Activated CD4-positive, CD25-positive, alpha-beta regulatory T cell treated with anti-CD3 and anti-CD28 coated beads, Interleukin-2, amount 50 U/mL, for 72 hours (primary cell): ENCODE measurements around the gene DTX2.
"Not testable (repeated sequence)": the region's sequence is repeated elsewhere in the genome, so short reads cannot be mapped to it uniquely, and the experiment has no call there.

Experiments used
- DNase-seq: peaks from one replicate; pipeline ENCODE4 v3.0.0; 2021

Gene DTX2

GRCh38 chr7:76513817-76514799, 52.6 kb downstream of the DTX2 start:
- DNase-seq: no peak

- no peak for DNase-seq
Measured at GRCh38 chr7:76514926-76515771, 53.6 kb downstream of the DTX2 start.

GRCh38 chr7:76515999-76516443, 54.5 kb downstream of the DTX2 start:
- DNase-seq: peak; percentile 76

- not testable (repeated sequence) for DNase-seq
Measured at GRCh38 chr7:76516932-76517331, 55.4 kb downstream of the DTX2 start.

GRCh38 chr7:76526183-76526582, 64.7 kb downstream of the DTX2 start:
- DNase-seq: not testable (repeated sequence)

GRCh38 chr7:76531643-76532042, 70.1 kb downstream of the DTX2 start:
- not testable (repeated sequence) for DNase-seq

- DNase-seq: not testable (repeated sequence)
Measured at GRCh38 chr7:76543197-76543596, 81.7 kb downstream of the DTX2 start, which contains the start of gene SPDYE16. Gene SPDYE16 (minus strand): TSS chr7:76543297. CDS start chr7:76541459, 1,838 bp downstream.

GRCh38 chr7:76549025-76549854, 87.7 kb downstream of the DTX2 start:
- peak; percentile 79 for DNase-seq

GRCh38 chr7:76549855-76550248, 88.3 kb downstream of the DTX2 start:
- DNase-seq: not testable (repeated sequence)

GRCh38 chr7:76551992-76552391, 90.5 kb downstream of the DTX2 start:
- not testable (repeated sequence) for DNase-seq
